ENCODE results near the gene SLC38A4. TPM values are rescaled to one million over a fixed set of nuclear protein-coding genes. Genes with fewer than 3 reads are reported as not detected.

Gene SLC38A4
- total RNA-seq, 1 experiment from 2014 or later = 0.96 TPM

DNA sequence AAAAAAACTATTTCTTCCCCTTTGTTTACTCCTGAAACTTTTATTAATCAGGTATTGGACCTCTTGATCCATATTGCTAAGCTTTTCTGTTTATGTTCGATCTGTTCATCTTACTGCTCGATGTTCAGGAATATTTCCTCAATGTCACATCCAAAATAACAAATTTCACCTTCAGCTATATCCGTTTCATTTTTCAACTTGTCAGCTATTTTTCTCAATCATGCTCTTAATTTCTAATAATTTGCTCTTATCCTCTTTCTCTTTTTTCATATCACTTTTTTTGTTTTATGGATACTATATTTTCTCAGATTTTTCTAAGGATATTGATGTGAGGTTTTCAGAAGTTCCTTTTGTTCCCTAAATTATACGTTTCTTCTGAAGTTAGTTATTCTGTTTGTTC, 29.8 kb downstream of the SLC38A4 start:
- TF ChIP-seq, protein P1, sequence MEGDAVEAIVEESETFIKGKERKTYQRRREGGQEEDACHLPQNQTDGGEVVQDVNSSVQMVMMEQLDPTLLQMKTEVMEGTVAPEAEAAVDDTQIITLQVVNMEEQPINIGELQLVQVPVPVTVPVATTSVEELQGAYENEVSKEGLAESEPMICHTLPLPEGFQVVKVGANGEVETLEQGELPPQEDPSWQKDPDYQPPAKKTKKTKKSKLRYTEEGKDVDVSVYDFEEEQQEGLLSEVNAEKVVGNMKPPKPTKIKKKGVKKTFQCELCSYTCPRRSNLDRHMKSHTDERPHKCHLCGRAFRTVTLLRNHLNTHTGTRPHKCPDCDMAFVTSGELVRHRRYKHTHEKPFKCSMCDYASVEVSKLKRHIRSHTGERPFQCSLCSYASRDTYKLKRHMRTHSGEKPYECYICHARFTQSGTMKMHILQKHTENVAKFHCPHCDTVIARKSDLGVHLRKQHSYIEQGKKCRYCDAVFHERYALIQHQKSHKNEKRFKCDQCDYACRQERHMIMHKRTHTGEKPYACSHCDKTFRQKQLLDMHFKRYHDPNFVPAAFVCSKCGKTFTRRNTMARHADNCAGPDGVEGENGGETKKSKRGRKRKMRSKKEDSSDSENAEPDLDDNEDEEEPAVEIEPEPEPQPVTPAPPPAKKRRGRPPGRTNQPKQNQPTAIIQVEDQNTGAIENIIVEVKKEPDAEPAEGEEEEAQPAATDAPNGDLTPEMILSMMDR (conservative IDR thresholded peaks at IDR 0.05) = no peak
- Histone ChIP-seq H3K23ac (ENCODE audit: insufficient read length, low read depth, low read length) (no peak overlapping the region), H3K9me3 (ENCODE audit: control insufficient read depth, low read depth, low read length) (no peaks in the 10 kb centered on the region), H3K23me2 (ENCODE audit: insufficient read length, low read depth, low read length, poor library complexity, severe bottlenecking) (no peaks in the 10 kb centered on the region), H2BK20ac (ENCODE audit: low read depth, low read length, poor library complexity, severe bottlenecking) (no peak overlapping the region), H3K4me1 (ENCODE audit: insufficient read depth, low read length) (peaks cover 2% of the 10 kb centered on the region; the same call in 1 of the 2 replicates), H2BK120ac (ENCODE audit: low read depth, low read length, poor library complexity, severe bottlenecking) (no peak overlapping the region), H2AFZ (ENCODE audit: low read length) (no peak overlapping the region), H4K20me1 (ENCODE audit: control insufficient read depth, insufficient read depth, insufficient read length) (no peaks in the 10 kb centered on the region), H3K4ac (ENCODE audit: low read depth, low read length) (no peak overlapping the region), H3K14ac (ENCODE audit: insufficient read depth, low read length) (no peak overlapping the region), H3K56ac (ENCODE audit: insufficient read length, low read depth, low read length) (no peak overlapping the region), H3K9ac (ENCODE audit: extremely low read depth, insufficient read length, low read length) (no peak overlapping the region), H3K27ac (ENCODE audit: insufficient read length, low read depth, low read length) (no peak overlapping the region), H2BK15ac (ENCODE audit: low read depth, low read length) (no peak overlapping the region), H3K18ac (ENCODE audit: insufficient read length, low read depth, low read length) (no peak overlapping the region), H4K8ac (replicated peaks; ENCODE audit: insufficient read length, low read depth, low read length) (no peak overlapping the region), H3K79me1 (ENCODE audit: insufficient read depth, low read depth, low read length, poor library complexity, severe bottlenecking) (no peaks in the 10 kb centered on the region), H2BK12ac (ENCODE audit: insufficient read length, low read depth, low read length) (no peak overlapping the region), H2AK5ac (ENCODE audit: insufficient read length, low read length) (no peak overlapping the region), H4K91ac (ENCODE audit: insufficient read length, low read depth, low read length) (no peak overlapping the region), H2BK5ac (ENCODE audit: insufficient read length, low read length) (no peak overlapping the region), H3K4me2 (ENCODE audit: insufficient read depth, insufficient read length, low read length) (no peak overlapping the region), H3K79me2 (ENCODE audit: insufficient read depth, low read length) (no peaks in the 10 kb centered on the region), H4K5ac (ENCODE audit: insufficient read length, low read depth, low read length) (no peak overlapping the region), H3K27me3 (ENCODE audit: insufficient read depth, low read length) (no peaks in the 10 kb centered on the region), H3T11ph (ENCODE audit: low read length) (no peak overlapping the region)
- Mint-ChIP-seq H3K27me3 (ENCODE audit: low read depth) (no peaks in the 10 kb centered on the region), H3K4me3 (no peak overlapping the region), H3K36me3 (ENCODE audit: insufficient read depth in 1 of 3, low read depth in 3 of 3) (peaks cover 0 to 4% (median 0%) of the 10 kb centered on the region in 3 experiments; a peak in 4 of 7 replicates), H3K9me3 (peaks cover 5 to 16% of the 10 kb centered on the region in 2 experiments; a peak in 4 of 5 replicates), H3K4me1 (peaks cover 4 to 8% of the 10 kb centered on the region in 2 experiments; a peak in 3 of 4 replicates), H3K27ac (no peak overlapping the region)
- DNase-seq = no peak
- WGBS (ENCODE audit: extremely low coverage, insufficient read length, low lambda C conversion rate) = no CpG with 5 or more reads among the region's 4 CpGs
